ENCODE results near the gene MMP24.
"Not testable (repeated sequence)": the region's sequence is repeated elsewhere in the genome, so short reads cannot be mapped to it uniquely, and the experiment has no call there.

MMP24 gene

GRCh38 chr20:35223941-35224340, 2.5 kb upstream of the MMP24 start:
- no peak for DNase-seq

GRCh38 chr20:35224536-35224935, 2.0 kb upstream of the MMP24 start:
- no peak for DNase-seq

- no peak for DNase-seq
Measured at GRCh38 chr20:35225319-35226125, 968 bp upstream of the MMP24 start.

GRCh38 chr20:35226884-35227681, 593 bp downstream of the MMP24 start:
- DNase-seq, result peak; percentile 42

- DNase-seq, result no peak
Measured at GRCh38 chr20:35232575-35232974, 6.1 kb downstream of the MMP24 start.

- DNase-seq, result no peak
Measured at GRCh38 chr20:35235881-35236280, 9.4 kb downstream of the MMP24 start.

- no peak for DNase-seq
Measured at GRCh38 chr20:35237486-35237885, 11.0 kb downstream of the MMP24 start.

- DNase-seq, result no peak
Measured at GRCh38 chr20:35238170-35238569, 11.7 kb downstream of the MMP24 start.

GRCh38 chr20:35238735-35239134, 12.2 kb downstream of the MMP24 start:
- DNase-seq, result no peak

- DNase-seq, result no peak
Measured at GRCh38 chr20:35240083-35240810, 13.8 kb downstream of the MMP24 start.

- no peak for DNase-seq
Measured at GRCh38 chr20:35240811-35241293, 14.4 kb downstream of the MMP24 start.

GRCh38 chr20:35243317-35243716, 16.8 kb downstream of the MMP24 start:
- no peak for DNase-seq

- DNase-seq, result no peak
Measured at GRCh38 chr20:35243986-35244385, 17.5 kb downstream of the MMP24 start.

- DNase-seq, result no peak
Measured at GRCh38 chr20:35246723-35247122, 20.2 kb downstream of the MMP24 start.

GRCh38 chr20:35248641-35249475, 22.4 kb downstream of the MMP24 start:
- DNase-seq, result no peak

- no peak for DNase-seq
Measured at GRCh38 chr20:35251613-35251940, 25.1 kb downstream of the MMP24 start.

GRCh38 chr20:35252037-35252461, 25.6 kb downstream of the MMP24 start:
- no peak for DNase-seq

- not testable (repeated sequence) for DNase-seq
Measured at GRCh38 chr20:35252598-35252997, 26.1 kb downstream of the MMP24 start.

- no peak for DNase-seq
Measured at GRCh38 chr20:35253010-35253409, 26.5 kb downstream of the MMP24 start.

GRCh38 chr20:35254448-35254999, 28.0 kb downstream of the MMP24 start:
- no peak for DNase-seq

- no peak for DNase-seq
Measured at GRCh38 chr20:35257175-35257909, 30.9 kb downstream of the MMP24 start.
